NCI-H2029 treated with DMSO at 0.1 percent for 48 hours (cell line): ENCODE data around the gene MEIKIN.
"Not testable (repeated sequence)": the region's sequence is repeated elsewhere in the genome, so short reads cannot be mapped to it uniquely, and the experiment has no call there.

Experiments used
- DNase-seq: peaks from one replicate; lab custom pipeline; 2025; lab: John Stamatoyannopoulos, UW

MEIKIN gene

GRCh38 chr5:131902266-131902665, 43.2 kb downstream of the MEIKIN start:
- DNase-seq, result not testable (repeated sequence)

GRCh38 chr5:131899686-131900085, 45.8 kb downstream of the MEIKIN start:
- DNase-seq, result no peak

GRCh38 chr5:131883984-131884383, 61.5 kb downstream of the MEIKIN start:
- no peak for DNase-seq

- DNase-seq, result no peak
Measured at GRCh38 chr5:131879705-131880104, 65.8 kb downstream of the MEIKIN start.

- no peak for DNase-seq
Measured at GRCh38 chr5:131877873-131878272, 67.6 kb downstream of the MEIKIN start.

GRCh38 chr5:131871251-131871650, 74.2 kb downstream of the MEIKIN start:
- not testable (repeated sequence) for DNase-seq

GRCh38 chr5:131867524-131867923, 77.9 kb downstream of the MEIKIN start:
- no peak for DNase-seq

GRCh38 chr5:131863700-131864099, 81.8 kb downstream of the MEIKIN start:
- no peak for DNase-seq

GRCh38 chr5:131857388-131857787, 88.1 kb downstream of the MEIKIN start:
- no peak for DNase-seq

GRCh38 chr5:131855452-131855851, 90.0 kb downstream of the MEIKIN start:
- no peak for DNase-seq

GRCh38 chr5:131854134-131854533, 91.3 kb downstream of the MEIKIN start:
- DNase-seq, result no peak

- no peak for DNase-seq
Measured at GRCh38 chr5:131848662-131849061, 96.8 kb downstream of the MEIKIN start.

- DNase-seq, result no peak
Measured at GRCh38 chr5:131846536-131846935, 98.9 kb downstream of the MEIKIN start.

- DNase-seq, result no peak
Measured at GRCh38 chr5:131845828-131846227, 99.6 kb downstream of the MEIKIN start.

GRCh38 chr5:131842971-131843370, 102.5 kb downstream of the MEIKIN start:
- DNase-seq, result not testable (repeated sequence)

- not testable (repeated sequence) for DNase-seq
Measured at GRCh38 chr5:131832702-131833101, 112.8 kb downstream of the MEIKIN start.

- no peak for DNase-seq
Measured at GRCh38 chr5:131825404-131826013, 120.0 kb downstream of the MEIKIN start.

- no peak for DNase-seq
Measured at GRCh38 chr5:131824631-131825030, 120.8 kb downstream of the MEIKIN start.

- DNase-seq, result no peak
Measured at GRCh38 chr5:131821221-131821620, 124.2 kb downstream of the MEIKIN start.

GRCh38 chr5:131818001-131818724, 127.3 kb downstream of the MEIKIN start:
- DNase-seq, result no peak

GRCh38 chr5:131814990-131815389, 130.5 kb downstream of the MEIKIN start:
- DNase-seq, result no peak

GRCh38 chr5:131812371-131813160, 132.9 kb downstream of the MEIKIN start:
- DNase-seq, result no peak
